ENCODE data around the gene FAM124B. TPM values are rescaled to one million over a fixed set of nuclear protein-coding genes. Genes with fewer than 3 reads are reported as not detected.

Gene FAM124B
- total and polyA plus RNA-seq, 7 donors, result 1.1 to 2.5 (median 1.6) TPM

- no peak overlapping the region for H3K27ac ChIP-seq
- H3K9me3 ChIP-seq, result no peaks in the 10 kb centered on the region
- H3K27me3 ChIP-seq (ENCODE audit: insufficient read depth in 3 of 3, low read length in 2 of 3), result peaks cover 0 to 23% (median 2%) of the 10 kb centered on the region in 3 donors
- ATAC-seq, result no peak
- H3K4me3 ChIP-seq, result no peak overlapping the region
- TF ChIP-seq, protein P1, sequence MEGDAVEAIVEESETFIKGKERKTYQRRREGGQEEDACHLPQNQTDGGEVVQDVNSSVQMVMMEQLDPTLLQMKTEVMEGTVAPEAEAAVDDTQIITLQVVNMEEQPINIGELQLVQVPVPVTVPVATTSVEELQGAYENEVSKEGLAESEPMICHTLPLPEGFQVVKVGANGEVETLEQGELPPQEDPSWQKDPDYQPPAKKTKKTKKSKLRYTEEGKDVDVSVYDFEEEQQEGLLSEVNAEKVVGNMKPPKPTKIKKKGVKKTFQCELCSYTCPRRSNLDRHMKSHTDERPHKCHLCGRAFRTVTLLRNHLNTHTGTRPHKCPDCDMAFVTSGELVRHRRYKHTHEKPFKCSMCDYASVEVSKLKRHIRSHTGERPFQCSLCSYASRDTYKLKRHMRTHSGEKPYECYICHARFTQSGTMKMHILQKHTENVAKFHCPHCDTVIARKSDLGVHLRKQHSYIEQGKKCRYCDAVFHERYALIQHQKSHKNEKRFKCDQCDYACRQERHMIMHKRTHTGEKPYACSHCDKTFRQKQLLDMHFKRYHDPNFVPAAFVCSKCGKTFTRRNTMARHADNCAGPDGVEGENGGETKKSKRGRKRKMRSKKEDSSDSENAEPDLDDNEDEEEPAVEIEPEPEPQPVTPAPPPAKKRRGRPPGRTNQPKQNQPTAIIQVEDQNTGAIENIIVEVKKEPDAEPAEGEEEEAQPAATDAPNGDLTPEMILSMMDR (IDR thresholded peaks at IDR 0.05), result no peak
- no peaks in the 10 kb centered on the region for H3K36me3 ChIP-seq (ENCODE audit: insufficient read depth in 1 of 2, low read depth in 1 of 2)
- DNase-seq, result no peak
- H3K4me1 ChIP-seq, result no peaks in the 10 kb centered on the region
- 66 to 77% (median 75%) methylated on average over 5 of the region's 5 CpGs for WGBS, 3 donors
- intact Hi-C loops (cut with DNase I), result no loop called here
Measured at GRCh38 chr2:224444021-224444420, 42.1 kb upstream of the FAM124B start.

DNA sequence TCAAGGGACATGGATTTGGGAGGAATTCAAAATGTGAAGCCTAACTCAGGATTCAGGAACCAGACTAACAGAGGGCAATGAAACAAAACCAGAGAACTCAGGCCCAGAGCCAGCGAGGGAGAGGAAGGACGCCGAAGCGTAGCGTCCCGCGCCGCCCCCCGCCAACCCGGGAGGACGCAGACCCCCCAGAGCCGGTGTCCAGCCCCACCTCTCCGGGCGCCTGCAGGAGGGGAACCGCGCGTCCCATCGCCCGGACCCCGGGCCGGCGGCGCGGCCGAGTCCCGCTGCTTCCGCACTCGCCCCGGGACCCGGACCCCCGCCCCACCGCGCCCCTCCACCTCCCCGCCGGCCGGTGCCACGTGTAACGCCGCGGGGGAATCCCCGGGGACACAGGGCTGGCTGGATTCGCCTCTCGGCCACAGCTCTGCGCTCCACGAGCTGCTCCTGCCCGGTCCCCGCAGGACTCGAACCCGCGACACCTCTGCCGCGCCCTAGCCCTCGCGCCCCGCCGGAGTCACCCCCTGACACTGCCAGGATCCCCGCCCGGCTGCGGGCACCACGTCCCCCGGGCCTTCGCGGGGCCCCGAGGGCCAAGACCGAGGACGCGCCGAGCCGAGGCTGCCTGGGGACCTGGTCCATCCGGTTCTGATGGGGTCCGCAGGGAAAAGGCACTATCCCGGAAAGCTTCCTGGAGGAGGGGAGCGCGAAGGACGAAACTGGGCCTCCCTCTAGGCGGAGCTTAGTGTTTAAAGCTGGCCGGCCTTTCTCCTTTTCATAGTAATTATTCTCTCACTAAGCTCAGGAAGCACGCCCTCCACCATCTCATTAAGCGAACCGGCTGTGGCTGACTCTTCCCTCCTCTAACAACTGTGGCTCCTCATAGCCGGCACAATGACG is 40.4 kb upstream of the FAM124B start:
- Histone ChIP-seq H3K36me3 (ENCODE audit: insufficient read depth in 1 of 2, low read depth in 1 of 2) (no peaks in the 10 kb centered on the region), H3K4me1 (no peaks in the 10 kb centered on the region), H3K27ac (no peak overlapping the region), H3K4me3 (peak overlapping the region; percentile 71), H3K9me3 (no peaks in the 10 kb centered on the region), H3K27me3 (ENCODE audit: insufficient read depth in 3 of 3, low read length in 2 of 3) (peaks cover 0 to 23% (median 2%) of the 10 kb centered on the region in 3 donors)
- ATAC-seq (peak; percentile 21 to 60 (median 36)), DNase-seq (peak; percentile 27 to 61)
- intact Hi-C loops (cut with DNase I), result no loop called here
- WGBS, 3 donors, result 3 to 9% (median 3%) methylated on average over 47 to 82 of the region's 82 CpGs
- TF ChIP-seq, protein P1 (IDR thresholded peaks at IDR 0.05), result no peak

- H3K27ac ChIP-seq, result no peak overlapping the region
- intact Hi-C loops (cut with DNase I), result no loop called here
- 81 to 87% (median 86%) methylated on average over 5 of the region's 5 CpGs for WGBS, 3 donors
- H3K27me3 ChIP-seq (ENCODE audit: insufficient read depth in 3 of 3, low read length in 2 of 3), result peaks cover 0 to 23% (median 2%) of the 10 kb centered on the region in 3 donors
- H3K9me3 ChIP-seq, result no peaks in the 10 kb centered on the region
- ATAC-seq, result no peak
- DNase-seq, result no peak
- no peaks in the 10 kb centered on the region for H3K4me1 ChIP-seq
- no peak overlapping the region for H3K4me3 ChIP-seq
- H3K36me3 ChIP-seq (ENCODE audit: insufficient read depth in 1 of 2, low read depth in 1 of 2), result no peaks in the 10 kb centered on the region
- TF ChIP-seq, protein P1 (IDR thresholded peaks at IDR 0.05), result no peak
Measured at GRCh38 chr2:224440988-224441387, 39.1 kb upstream of the FAM124B start.

- Histone ChIP-seq H3K4me3 (no peak overlapping the region), H3K36me3 (ENCODE audit: insufficient read depth in 1 of 2, low read depth in 1 of 2) (no peaks in the 10 kb centered on the region), H3K9me3 (no peaks in the 10 kb centered on the region), H3K4me1 (no peaks in the 10 kb centered on the region), H3K27me3 (ENCODE audit: insufficient read depth in 3 of 3, low read length in 2 of 3) (peaks cover 0 to 15% (median 0%) of the 10 kb centered on the region in 3 donors), H3K27ac (no peak overlapping the region)
- no peak for DNase-seq
- ATAC-seq, result no peak
- TF ChIP-seq, protein P1 (IDR thresholded peaks at IDR 0.05), result no peak
- intact Hi-C loops (cut with DNase I), result no loop called here
Measured at GRCh38 chr2:224438726-224439125, 36.8 kb upstream of the FAM124B start.

Data from psoas muscle (tissue), 8 donors.